Vagina (tissue), 2 donors: ENCODE measurements around the gene KLRF1. TPM values are rescaled to one million over a fixed set of nuclear protein-coding genes. Genes with fewer than 3 reads are reported as not detected.
A peak's percentile ranks its signal among the peaks of the same experiment; 100 is the strongest.

ENCODE experiments used
- DNase-seq, 2 donors: peaks; one replicate each; pipeline ENCODE4 v3.0.0-alpha.2; 2017; ENCODE audit errors: extremely low spot score in 2 of 2
- H3K27ac ChIP-seq: fragments of 200-600 bp; sonication (generic); one replicate; pipeline ENCODE4 v1.5.1; 2019
- H3K27me3 ChIP-seq: fragments of 200-600 bp; sonication (generic); one replicate; pipeline ENCODE4 v1.5.1; 2019
- H3K36me3 ChIP-seq, 2 donors: fragments of 200-600 bp; sonication (generic); one replicate each; pipeline ENCODE4 v1.5.1; 2017 to 2019
- H3K4me1 ChIP-seq: fragments of 200-600 bp; sonication (generic); one replicate; pipeline ENCODE4 v1.5.1; 2019
- H3K4me3 ChIP-seq, 2 donors: fragments of 200-600 bp; sonication (generic); 1 replicate in 1 of 2; 2 replicates in 1 of 2; pipeline ENCODE4 v1.5.1; 2016 to 2019
- H3K9me3 ChIP-seq: fragments of 200-600 bp; sonication (generic); one replicate; pipeline ENCODE4 v1.5.1; 2019
- POLR2A ChIP-seq, 2 donors: fragments of 450-650 bp; IDR thresholded peaks; one replicate each; pipeline ENCODE4 v1.6.1; 2017; ENCODE audit warnings: antibody characterized with exemption in 2 of 2, mild to moderate bottlenecking in 2 of 2, moderate library complexity in 2 of 2
- POLR2AphosphoS5 ChIP-seq, 2 donors: sonication (generic); formaldehyde crosslinking; IDR thresholded peaks; one replicate each; pipeline ENCODE4 v1.9.0; 2017; ENCODE audit warnings: antibody characterized with exemption in 2 of 2, mild to moderate bottlenecking in 2 of 2, low read depth in 1 of 2; ENCODE audit not compliant: insufficient read depth in 1 of 2
- intact Hi-C: fragments of 100-400 bp; cut with DNase I; formaldehyde crosslinking; loops from one replicate; pipeline ENCODE4 v1.15.1; 2023
- total RNA-seq: library from RNA; depleted of rRNA; stranded (reverse); fragments of >200 nt; gene quantifications from one replicate; pipeline ENCODE4 v1.2.3, GENCODE V29; 2016
- TF ChIP-seq, protein P1 (sequence below), 3 experiments: fragments of 450-650 bp in 2 of 3; fragments of 200-600 bp in 1 of 3; sonication (generic) in 1 of 3; IDR thresholded peaks; one replicate each; pipeline ENCODE4 v1.5.1; 2017 to 2019; ENCODE audit warnings: antibody characterized with exemption in 3 of 3, mild to moderate bottlenecking in 2 of 3, moderate library complexity in 2 of 3

The KLRF1 gene
- total RNA-seq, 1 donor from 2014 or later: not detected

DNA sequence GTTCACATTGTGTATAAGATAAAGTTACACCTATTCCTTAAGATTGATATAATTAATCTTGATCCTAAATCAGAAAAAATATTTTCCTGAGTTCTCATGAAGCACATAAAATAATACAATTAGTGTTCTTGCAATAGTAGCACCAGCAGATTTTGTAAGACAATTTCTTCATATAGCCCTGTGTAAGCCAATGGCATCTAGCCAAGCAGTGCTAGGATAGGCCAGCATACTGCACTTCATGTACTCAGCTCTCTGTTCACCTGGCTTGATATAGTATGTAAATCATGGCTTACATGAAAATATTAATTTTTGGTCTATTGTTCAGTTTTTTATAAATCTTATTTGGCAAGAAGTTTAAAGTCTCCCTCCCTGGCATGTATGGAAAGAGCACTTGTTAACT lies 55.9 kb downstream of the KLRF1 start:
- H3K27ac ChIP-seq: no peak overlapping the region
- no peaks in the 10 kb centered on the region for H3K9me3 ChIP-seq
- TF ChIP-seq, protein P1, sequence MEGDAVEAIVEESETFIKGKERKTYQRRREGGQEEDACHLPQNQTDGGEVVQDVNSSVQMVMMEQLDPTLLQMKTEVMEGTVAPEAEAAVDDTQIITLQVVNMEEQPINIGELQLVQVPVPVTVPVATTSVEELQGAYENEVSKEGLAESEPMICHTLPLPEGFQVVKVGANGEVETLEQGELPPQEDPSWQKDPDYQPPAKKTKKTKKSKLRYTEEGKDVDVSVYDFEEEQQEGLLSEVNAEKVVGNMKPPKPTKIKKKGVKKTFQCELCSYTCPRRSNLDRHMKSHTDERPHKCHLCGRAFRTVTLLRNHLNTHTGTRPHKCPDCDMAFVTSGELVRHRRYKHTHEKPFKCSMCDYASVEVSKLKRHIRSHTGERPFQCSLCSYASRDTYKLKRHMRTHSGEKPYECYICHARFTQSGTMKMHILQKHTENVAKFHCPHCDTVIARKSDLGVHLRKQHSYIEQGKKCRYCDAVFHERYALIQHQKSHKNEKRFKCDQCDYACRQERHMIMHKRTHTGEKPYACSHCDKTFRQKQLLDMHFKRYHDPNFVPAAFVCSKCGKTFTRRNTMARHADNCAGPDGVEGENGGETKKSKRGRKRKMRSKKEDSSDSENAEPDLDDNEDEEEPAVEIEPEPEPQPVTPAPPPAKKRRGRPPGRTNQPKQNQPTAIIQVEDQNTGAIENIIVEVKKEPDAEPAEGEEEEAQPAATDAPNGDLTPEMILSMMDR (IDR thresholded peaks at IDR 0.05): no peak
- peak in 1 of 2 donors; percentile 46 for TF ChIP-seq POLR2AphosphoS5 (IDR thresholded peaks at IDR 0.05; ENCODE audit: insufficient read depth in 1 of 2, low read depth in 1 of 2)
- no peaks in the 10 kb centered on the region for H3K27me3 ChIP-seq
- intact Hi-C loops: no loop called here
- no peaks in the 10 kb centered on the region for H3K36me3 ChIP-seq
- H3K4me3 ChIP-seq: no peak overlapping the region
- no peak for DNase-seq
- H3K4me1 ChIP-seq: no peaks in the 10 kb centered on the region

DNA sequence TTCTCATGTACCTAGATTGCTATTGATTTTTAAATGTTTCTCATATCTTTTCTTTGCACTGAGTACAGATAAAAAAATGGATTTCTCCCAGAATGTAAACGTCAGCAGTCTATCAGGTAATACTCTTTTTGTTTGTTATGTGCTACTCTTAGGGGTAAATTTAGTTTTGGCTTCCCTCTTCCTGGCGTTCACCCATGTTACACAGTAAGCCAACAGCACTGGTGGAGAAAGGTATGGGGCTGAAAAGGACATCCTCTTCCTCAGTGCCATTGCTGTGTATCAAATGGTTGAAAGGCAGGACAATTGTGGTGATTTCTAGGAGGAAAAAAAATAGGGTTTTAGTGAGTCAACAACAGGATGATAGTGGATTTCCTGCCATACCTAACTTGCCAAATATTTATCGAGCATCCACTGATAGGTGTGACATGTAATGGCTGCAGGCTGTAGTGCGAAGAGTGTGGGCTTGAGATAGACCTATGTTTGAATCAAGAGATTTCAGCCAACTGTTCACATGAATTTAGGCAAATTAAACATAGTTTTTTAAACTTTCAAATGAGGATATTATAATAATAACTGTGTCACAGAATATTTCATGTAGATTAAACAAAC lies 61.5 kb downstream of the KLRF1 start:
- H3K9me3 ChIP-seq: no peaks in the 10 kb centered on the region
- no peaks in the 10 kb centered on the region for H3K27me3 ChIP-seq
- no peaks in the 10 kb centered on the region for H3K4me1 ChIP-seq
- DNase-seq: no peak
- TF ChIP-seq POLR2A (IDR thresholded peaks at IDR 0.05): no peak
- no peak for TF ChIP-seq POLR2AphosphoS5 (IDR thresholded peaks at IDR 0.05; ENCODE audit: insufficient read depth in 1 of 2, low read depth in 1 of 2)
- TF ChIP-seq, protein P1 (IDR thresholded peaks at IDR 0.05): no peak
- H3K36me3 ChIP-seq: no peaks in the 10 kb centered on the region
- no peak overlapping the region for H3K4me3 ChIP-seq
- no peak overlapping the region for H3K27ac ChIP-seq
- intact Hi-C loops: no loop called here

Other genes with a start within 250 kb of the KLRF1 start
- gene KLRB1, start 219.6 kb upstream of the KLRF1 start, total RNA-seq: 1.5 TPM
- 13.5 TPM for gene CLEC2D, start 157.8 kb upstream of the KLRF1 start, total RNA-seq
- gene CLECL1, start 94.4 kb upstream of the KLRF1 start, total RNA-seq: not detected
- 28.5 TPM for gene CD69, start 66.6 kb upstream of the KLRF1 start, total RNA-seq
- gene CLEC2B, start 41.9 kb downstream of the KLRF1 start, total RNA-seq: 35.6 TPM
- not detected for gene KLRF2, start 54.0 kb downstream of the KLRF1 start, total RNA-seq
- not detected for gene CLEC2A, start 104.9 kb downstream of the KLRF1 start, total RNA-seq
- gene CLEC12A, start 143.9 kb downstream of the KLRF1 start, total RNA-seq: not detected
- not detected for gene CLEC1B, start 171.6 kb downstream of the KLRF1 start, total RNA-seq
- gene CLEC12B, start 183.1 kb downstream of the KLRF1 start, total RNA-seq: not detected
- gene CLEC9A, start 203.2 kb downstream of the KLRF1 start, total RNA-seq: not detected